Uterus (tissue), 2 donors: ENCODE measurements around the gene DOCK4.

Experiments
- POLR2A ChIP-seq, 2 donors: fragments of 450-650 bp; IDR thresholded peaks; one replicate each; pipeline ENCODE4 v1.6.1; 2016; ENCODE audit warnings: antibody characterized with exemption in 2 of 2, mild to moderate bottlenecking in 1 of 2, moderate library complexity in 1 of 2
- TF ChIP-seq, protein P1 (sequence below), 4 experiments: fragments of 200-600 bp in 2 of 4; fragments of 450-650 bp in 2 of 4; sonication (generic) in 2 of 4; IDR thresholded peaks; one replicate each; pipeline ENCODE4 v1.5.1; 2016 to 2019; ENCODE audit warnings: antibody characterized with exemption in 4 of 4, mild to moderate bottlenecking in 2 of 4, moderate library complexity in 1 of 4

DNA sequence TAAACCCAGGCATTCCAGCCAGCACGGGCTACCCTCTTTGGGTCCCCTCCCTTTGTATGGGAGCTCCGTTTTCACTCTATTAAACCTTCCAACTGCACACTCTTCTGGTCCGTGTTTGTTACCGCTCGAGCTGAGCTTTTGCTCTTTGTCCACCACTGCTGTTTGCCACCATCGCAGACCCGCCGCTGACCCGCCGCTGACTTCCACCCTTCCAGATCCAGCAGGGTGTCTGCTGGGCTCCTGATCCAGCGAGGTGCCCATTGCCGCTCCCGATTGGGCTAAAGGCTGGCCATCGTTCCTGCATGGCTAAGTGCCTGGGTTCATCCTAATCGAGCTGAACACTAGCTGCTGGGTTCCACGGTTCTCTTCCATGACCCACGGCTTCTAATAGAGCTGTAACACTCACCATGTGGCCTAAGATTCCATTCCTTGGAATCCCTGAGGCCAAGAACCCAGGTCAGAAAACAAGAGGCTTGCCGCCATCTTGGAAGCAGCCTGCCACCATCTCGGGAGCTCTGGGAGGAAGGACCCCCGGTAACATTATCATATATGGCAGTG is 14.8 kb upstream of the DOCK4 start:
- TF ChIP-seq POLR2A (IDR thresholded peaks at IDR 0.05) = no peak
- TF ChIP-seq, protein P1, sequence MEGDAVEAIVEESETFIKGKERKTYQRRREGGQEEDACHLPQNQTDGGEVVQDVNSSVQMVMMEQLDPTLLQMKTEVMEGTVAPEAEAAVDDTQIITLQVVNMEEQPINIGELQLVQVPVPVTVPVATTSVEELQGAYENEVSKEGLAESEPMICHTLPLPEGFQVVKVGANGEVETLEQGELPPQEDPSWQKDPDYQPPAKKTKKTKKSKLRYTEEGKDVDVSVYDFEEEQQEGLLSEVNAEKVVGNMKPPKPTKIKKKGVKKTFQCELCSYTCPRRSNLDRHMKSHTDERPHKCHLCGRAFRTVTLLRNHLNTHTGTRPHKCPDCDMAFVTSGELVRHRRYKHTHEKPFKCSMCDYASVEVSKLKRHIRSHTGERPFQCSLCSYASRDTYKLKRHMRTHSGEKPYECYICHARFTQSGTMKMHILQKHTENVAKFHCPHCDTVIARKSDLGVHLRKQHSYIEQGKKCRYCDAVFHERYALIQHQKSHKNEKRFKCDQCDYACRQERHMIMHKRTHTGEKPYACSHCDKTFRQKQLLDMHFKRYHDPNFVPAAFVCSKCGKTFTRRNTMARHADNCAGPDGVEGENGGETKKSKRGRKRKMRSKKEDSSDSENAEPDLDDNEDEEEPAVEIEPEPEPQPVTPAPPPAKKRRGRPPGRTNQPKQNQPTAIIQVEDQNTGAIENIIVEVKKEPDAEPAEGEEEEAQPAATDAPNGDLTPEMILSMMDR (IDR thresholded peaks at IDR 0.05) = no peak
